Body of pancreas (tissue), 4 donors: ENCODE data around the gene CXXC5. TPM values are rescaled to one million over a fixed set of nuclear protein-coding genes. Genes with fewer than 3 reads are reported as not detected.

Experiments
- ATAC-seq: fragments of 150-250 bp; one replicate; pipeline ENCODE4 v1.9.1; 2016
- DNase-seq, 4 donors: peaks; one replicate each; pipeline ENCODE4 v3.0.0-alpha.2; 2019
- H3K27ac ChIP-seq, 4 donors: fragments of 200-600 bp; sonication (generic); 1 replicate in 3 of 4; 2 replicates in 1 of 4; pipeline versions ENCODE4 v1.5.1 to v1.6.1; 2016 to 2019; ENCODE audit warnings: mild to moderate bottlenecking in 1 of 4, mixed read lengths in 1 of 4, moderate library complexity in 1 of 4
- H3K27me3 ChIP-seq, 2 donors: fragments of 200-600 bp; sonication (generic); one replicate each; pipeline ENCODE4 v1.6.0; 2016; ENCODE audit warnings: mild to moderate bottlenecking in 1 of 2
- H3K36me3 ChIP-seq, 2 donors: fragments of 200-600 bp; sonication (generic); replicated peaks in 1 of 2; 2 replicates each; pipeline ENCODE4 v1.5.1; 2016; ENCODE audit warnings: low read depth in 2 of 2; ENCODE audit not compliant: insufficient read depth in 1 of 2
- H3K4me1 ChIP-seq: fragments of 200-600 bp; sonication (generic); one replicate; pipeline ENCODE4 v1.6.0; 2016
- H3K4me3 ChIP-seq, 2 donors: fragments of 200-600 bp; sonication (generic); 1 replicate in 1 of 2; 2 replicates in 1 of 2; pipeline ENCODE4 v1.5.1; 2016 to 2019
- H3K9me3 ChIP-seq, 3 donors: fragments of 200-600 bp; sonication (generic); 1 replicate in 2 of 3; 2 replicates in 1 of 3; pipeline ENCODE4 v1.5.1; 2016
- POLR2A ChIP-seq, 3 donors: fragments of 450-650 bp; IDR thresholded peaks; one replicate each; pipeline ENCODE4 v1.6.1; 2016; ENCODE audit warnings: antibody characterized with exemption in 3 of 3, mild to moderate bottlenecking in 2 of 3
- WGBS, 2 donors: methylation state at CpG; one replicate each; pipeline ENCODE4 v1.1.5; 2017; 5-methylcytosine and 5-hydroxymethylcytosine counted together
- intact Hi-C: fragments of 100-400 bp; cut with DNase I; formaldehyde crosslinking; loops from one replicate; pipeline ENCODE4 v1.15.1; 2023
- total RNA-seq, 2 donors: library from RNA; depleted of rRNA; stranded (reverse); fragments of >200 nt; gene quantifications; one replicate each; pipeline ENCODE4 v1.1.0, GENCODE V29; 2016
- TF ChIP-seq, protein P1 (sequence below), 7 experiments: fragments of 450-650 bp in 4 of 7; fragments of 200-600 bp in 3 of 7; sonication (generic) in 3 of 7; IDR thresholded peaks; one replicate each; pipeline ENCODE4 v1.5.1; 2016 to 2019; ENCODE audit warnings: antibody characterized with exemption in 7 of 7

CXXC5 gene
- total RNA-seq, 2 donors from 2014 or later: 86.6 to 87.7 TPM

- DNase-seq (peak in 3 of 4 donors; percentile 63 to 72 (median 69)), ATAC-seq (no peak)
- intact Hi-C loops: loop anchor here (10.0 kb wide), 1 partner anchor 51 kb away; no protein-coding TSS in a partner anchor
- Histone ChIP-seq H3K9me3 (no peaks in the 10 kb centered on the region), H3K4me1 (peaks cover 74% of the 10 kb centered on the region), H3K27me3 (no peaks in the 10 kb centered on the region), H3K36me3 (peaks cover 4 to 11% of the 10 kb centered on the region in 2 donors), H3K27ac (peak overlapping the region; percentile 78 to 86 (median 82)), H3K4me3 (no peak overlapping the region)
- TF ChIP-seq, protein P1, sequence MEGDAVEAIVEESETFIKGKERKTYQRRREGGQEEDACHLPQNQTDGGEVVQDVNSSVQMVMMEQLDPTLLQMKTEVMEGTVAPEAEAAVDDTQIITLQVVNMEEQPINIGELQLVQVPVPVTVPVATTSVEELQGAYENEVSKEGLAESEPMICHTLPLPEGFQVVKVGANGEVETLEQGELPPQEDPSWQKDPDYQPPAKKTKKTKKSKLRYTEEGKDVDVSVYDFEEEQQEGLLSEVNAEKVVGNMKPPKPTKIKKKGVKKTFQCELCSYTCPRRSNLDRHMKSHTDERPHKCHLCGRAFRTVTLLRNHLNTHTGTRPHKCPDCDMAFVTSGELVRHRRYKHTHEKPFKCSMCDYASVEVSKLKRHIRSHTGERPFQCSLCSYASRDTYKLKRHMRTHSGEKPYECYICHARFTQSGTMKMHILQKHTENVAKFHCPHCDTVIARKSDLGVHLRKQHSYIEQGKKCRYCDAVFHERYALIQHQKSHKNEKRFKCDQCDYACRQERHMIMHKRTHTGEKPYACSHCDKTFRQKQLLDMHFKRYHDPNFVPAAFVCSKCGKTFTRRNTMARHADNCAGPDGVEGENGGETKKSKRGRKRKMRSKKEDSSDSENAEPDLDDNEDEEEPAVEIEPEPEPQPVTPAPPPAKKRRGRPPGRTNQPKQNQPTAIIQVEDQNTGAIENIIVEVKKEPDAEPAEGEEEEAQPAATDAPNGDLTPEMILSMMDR (IDR thresholded peaks at IDR 0.05): no peak
- TF ChIP-seq POLR2A (IDR thresholded peaks at IDR 0.05): no peak
- WGBS, 2 donors: 30 to 34% methylated on average over 2 to 5 of the region's 5 CpGs
These were observed 37.7 kb downstream of the CXXC5 start for GRCh38 chr5:139685886-139686285.

- DNase-seq (no peak), ATAC-seq (no peak)
- H3K4me3 ChIP-seq: no peak overlapping the region
- TF ChIP-seq POLR2A (IDR thresholded peaks at IDR 0.05): no peak
- TF ChIP-seq, protein P1 (IDR thresholded peaks at IDR 0.05): no peak
- no peaks in the 10 kb centered on the region for H3K27me3 ChIP-seq
- no peaks in the 10 kb centered on the region for H3K9me3 ChIP-seq
- intact Hi-C loops: loop anchor here (10.0 kb wide), 1 partner anchor 52 kb away; no protein-coding TSS in a partner anchor
- peaks cover 76% of the 10 kb centered on the region for H3K4me1 ChIP-seq
- WGBS, 2 donors: 49 to 50% methylated on average over 5 of the region's 5 CpGs
- H3K27ac ChIP-seq: peak overlapping the region; percentile 78 to 86 (median 82)
- peaks cover 0 to 8% of the 10 kb centered on the region in 2 donors for H3K36me3 ChIP-seq
These were observed 38.2 kb downstream of the CXXC5 start for GRCh38 chr5:139686356-139686705.

DNA sequence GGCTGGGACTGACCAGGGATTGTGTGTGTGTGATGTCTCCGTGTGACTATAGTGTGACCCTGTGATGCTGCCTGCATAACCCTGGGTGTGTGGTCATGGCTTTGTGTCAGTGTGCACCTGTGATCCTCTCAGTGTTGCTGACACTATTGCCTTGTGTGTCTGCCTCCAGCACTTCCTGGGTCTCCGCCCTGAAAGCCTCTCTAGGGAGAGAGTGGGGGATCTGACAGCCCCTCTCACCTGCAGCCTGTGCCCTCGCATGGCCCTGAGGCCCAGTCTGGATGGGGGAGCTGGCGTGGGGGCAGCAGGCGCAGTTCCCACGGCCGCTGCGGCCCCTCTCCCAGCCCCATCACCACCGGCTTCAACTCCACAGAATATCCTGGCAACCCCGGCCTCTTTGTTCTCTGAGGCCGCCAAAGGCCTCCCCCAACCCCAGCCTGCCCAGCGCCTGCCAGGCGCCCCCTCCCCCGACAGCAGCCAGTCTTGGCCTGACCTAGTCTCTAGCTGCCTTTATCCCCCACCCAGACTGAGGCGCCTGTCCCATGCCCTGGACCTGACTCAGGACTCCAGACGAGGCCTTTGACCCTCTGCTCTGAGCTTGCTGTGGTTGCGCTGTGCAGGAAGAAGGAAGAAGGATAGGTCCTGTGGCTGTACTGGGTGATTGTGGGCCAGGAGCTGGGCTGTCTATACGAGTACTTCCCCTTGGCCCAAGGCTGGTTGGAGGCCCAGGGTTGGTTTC, 38.7 kb downstream of the CXXC5 start:
- TF ChIP-seq, protein P1 (IDR thresholded peaks at IDR 0.05): no peak
- no peak for TF ChIP-seq POLR2A (IDR thresholded peaks at IDR 0.05)
- no peaks in the 10 kb centered on the region for H3K27me3 ChIP-seq
- peaks cover 0 to 4% of the 10 kb centered on the region in 2 donors for H3K36me3 ChIP-seq
- H3K9me3 ChIP-seq: no peaks in the 10 kb centered on the region
- peak; percentile 11 for ATAC-seq
- WGBS, 2 donors: 46% methylated on average over 2 to 18 of the region's 18 CpGs
- intact Hi-C loops: loop anchor here (10.0 kb wide), 1 partner anchor 52 kb away; no protein-coding TSS in a partner anchor
- DNase-seq: peak; percentile 59 to 71 (median 65)
- H3K4me3 ChIP-seq: no peak overlapping the region
- H3K4me1 ChIP-seq: peaks cover 76% of the 10 kb centered on the region
- peak overlapping the region; percentile 78 to 86 (median 82) for H3K27ac ChIP-seq

- TF ChIP-seq, protein P1 (IDR thresholded peaks at IDR 0.05): no peak
- TF ChIP-seq POLR2A (IDR thresholded peaks at IDR 0.05): no peak
- 19 to 23% methylated on average over 3 to 6 of the region's 6 CpGs for WGBS, 2 donors
- no peaks in the 10 kb centered on the region for H3K27me3 ChIP-seq
- intact Hi-C loops: loop anchor here (10.0 kb wide), 1 partner anchor 53 kb away; no protein-coding TSS in a partner anchor
- H3K4me3 ChIP-seq: no peak overlapping the region
- peak; percentile 92 to 98 (median 96) for DNase-seq
- peaks cover 0 to 2% of the 10 kb centered on the region in 2 donors for H3K36me3 ChIP-seq
- H3K9me3 ChIP-seq: no peaks in the 10 kb centered on the region
- peaks cover 76% of the 10 kb centered on the region for H3K4me1 ChIP-seq
- ATAC-seq: peak; percentile 68
- H3K27ac ChIP-seq: peak overlapping the region; percentile 78 to 86 (median 82)
These were observed 39.5 kb downstream of the CXXC5 start for GRCh38 chr5:139687656-139688055.
